SKM-1 (cell line): Measurements from ENCODE around the gene DOCK6.

Experiments
- DNase-seq: peaks from one replicate; lab custom pipeline; 2025; ENCODE audit not compliant: unreplicated experiment; lab: John Stamatoyannopoulos, UW

DOCK6 gene

GRCh38 chr19:11251217-11251616 is 11.1 kb downstream of the DOCK6 start:
- no peak for DNase-seq

- DNase-seq = no peak
These were observed 13.5 kb downstream of the DOCK6 start for GRCh38 chr19:11248852-11249251.

- no peak for DNase-seq
These were observed 14.4 kb downstream of the DOCK6 start for GRCh38 chr19:11247934-11248333.

GRCh38 chr19:11247391-11247790 is 14.9 kb downstream of the DOCK6 start:
- DNase-seq = no peak

GRCh38 chr19:11246941-11247340 is 15.4 kb downstream of the DOCK6 start:
- DNase-seq = no peak

GRCh38 chr19:11244846-11245589 is 17.3 kb downstream of the DOCK6 start:
- DNase-seq = no peak

- no peak for DNase-seq
These were observed 18.5 kb downstream of the DOCK6 start for GRCh38 chr19:11243798-11244169.

- DNase-seq = peak; percentile 57
These were observed 19.2 kb downstream of the DOCK6 start for GRCh38 chr19:11242864-11243797.

GRCh38 chr19:11242025-11242424 is 20.3 kb downstream of the DOCK6 start:
- no peak for DNase-seq

GRCh38 chr19:11240008-11240444 is 22.3 kb downstream of the DOCK6 start:
- no peak for DNase-seq

GRCh38 chr19:11239377-11240000 is 22.8 kb downstream of the DOCK6 start, which contains the start of gene ANGPTL8:
ANGPTL8 (plus strand) TSS chr19:11239619; CDS start chr19:11239638, 19 bp downstream.
- DNase-seq = no peak

GRCh38 chr19:11238781-11239376 is 23.4 kb downstream of the DOCK6 start:
- no peak for DNase-seq

- no peak for DNase-seq
These were observed 24.3 kb downstream of the DOCK6 start for GRCh38 chr19:11238041-11238440.

- no peak for DNase-seq
These were observed 25.0 kb downstream of the DOCK6 start for GRCh38 chr19:11237321-11237720.

GRCh38 chr19:11236324-11237301 is 25.7 kb downstream of the DOCK6 start:
- DNase-seq = no peak

- no peak for DNase-seq
These were observed 27.7 kb downstream of the DOCK6 start for GRCh38 chr19:11234486-11235075.

- no peak for DNase-seq
These were observed 29.3 kb downstream of the DOCK6 start for GRCh38 chr19:11233073-11233472.

- DNase-seq = no peak
These were observed 29.8 kb downstream of the DOCK6 start for GRCh38 chr19:11232555-11232954.

- no peak for DNase-seq
These were observed 31.5 kb downstream of the DOCK6 start for GRCh38 chr19:11230621-11231386.
